GM18870 (cell line): Measurements from ENCODE around the gene KRT14.
"Not testable (repeated sequence)": the region's sequence is repeated elsewhere in the genome, so short reads cannot be mapped to it uniquely, and the experiment has no call there.

Experiments
- ATAC-seq: cut with Tn5 transposase; IDR thresholded peaks from one replicate; pipeline ENCODE4 v1.9.1; 2021; ENCODE audit warnings: moderate library complexity; ENCODE audit not compliant: unreplicated experiment

KRT14 gene

DNA sequence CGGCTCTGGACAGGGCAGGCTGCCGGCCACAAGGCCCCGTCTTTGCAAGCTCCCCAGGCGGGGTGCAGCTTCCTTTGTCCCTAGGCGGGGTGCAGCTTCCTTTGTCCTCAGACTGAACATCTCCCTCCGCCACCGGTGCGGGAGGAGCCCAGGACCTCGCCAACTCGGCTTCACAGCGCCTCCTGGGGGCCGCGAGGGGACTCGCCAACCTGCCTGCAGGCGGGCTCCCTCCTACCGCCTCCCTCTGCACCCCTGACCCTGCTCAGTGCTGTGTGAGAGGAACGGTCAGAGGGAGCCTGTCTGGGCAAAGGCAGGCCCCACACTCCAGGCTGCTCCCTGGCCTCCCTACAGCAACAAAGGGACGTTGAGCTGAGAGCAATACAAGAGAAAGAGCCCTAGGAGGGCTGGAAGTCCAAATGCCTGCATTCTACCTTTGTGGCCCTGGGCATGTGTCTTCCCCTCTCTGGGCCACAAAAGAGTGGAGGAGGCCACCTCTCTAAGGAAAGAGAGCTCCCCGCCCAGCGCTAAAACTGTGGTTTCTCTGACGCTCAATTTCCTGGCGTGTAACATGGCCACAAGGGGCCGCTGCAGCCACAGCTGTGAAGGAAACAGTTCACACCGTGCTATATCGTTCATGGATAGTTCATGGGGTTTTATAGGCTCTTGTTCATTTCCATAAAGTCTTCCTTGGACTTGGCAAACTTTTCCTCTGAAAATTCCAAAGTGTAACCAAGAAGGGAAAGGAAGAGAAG, 37.7 kb downstream of the KRT14 start:
- no peak for ATAC-seq

DNA sequence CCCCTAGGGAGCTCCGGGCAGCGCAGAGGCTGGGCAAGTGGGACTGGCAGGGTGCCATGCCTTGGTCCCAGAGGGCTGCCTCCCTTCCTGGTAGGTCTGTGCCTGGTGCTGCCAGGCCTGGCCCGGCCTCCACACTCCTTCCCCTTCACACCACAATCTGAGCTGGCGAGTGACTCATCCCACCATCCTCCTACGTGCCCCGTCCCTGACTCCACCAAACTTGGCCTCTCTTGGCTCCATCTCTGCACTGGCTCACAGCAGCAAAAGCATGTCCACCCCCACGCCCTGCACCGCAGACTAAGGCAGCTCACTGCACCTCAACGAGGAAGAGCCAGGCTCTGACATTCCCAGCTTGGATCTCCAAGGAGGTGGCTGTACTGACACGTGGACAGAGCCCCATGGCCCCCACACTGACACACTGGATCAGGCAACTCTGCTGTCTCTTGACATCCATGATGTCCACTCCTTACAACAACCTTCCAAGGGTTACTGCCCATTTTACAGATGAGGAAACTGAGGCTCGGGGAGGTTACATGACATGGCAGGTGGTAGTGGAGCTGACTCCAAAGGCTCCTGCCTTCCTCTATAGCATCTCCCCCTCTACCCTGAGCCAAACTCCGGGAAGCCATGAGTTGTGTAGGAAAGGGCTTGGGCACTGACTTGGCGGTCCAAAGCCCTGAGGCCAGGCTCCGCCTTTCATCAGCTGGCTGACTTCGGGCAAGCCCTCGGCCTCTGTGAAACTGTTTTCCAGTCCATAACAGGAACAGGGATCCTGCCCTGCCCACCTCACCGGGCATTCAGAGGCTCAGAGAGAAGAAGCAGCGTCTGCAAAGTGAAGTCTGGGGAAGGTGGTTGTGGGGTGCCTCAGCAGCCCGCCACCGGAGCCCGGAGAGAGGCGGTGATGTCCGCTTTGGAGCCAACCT, 38.5 kb downstream of the KRT14 start:
- no peak for ATAC-seq

- no peak for ATAC-seq
These were observed 39.3 kb downstream of the KRT14 start for GRCh38 chr17:41547378-41547841.

DNA sequence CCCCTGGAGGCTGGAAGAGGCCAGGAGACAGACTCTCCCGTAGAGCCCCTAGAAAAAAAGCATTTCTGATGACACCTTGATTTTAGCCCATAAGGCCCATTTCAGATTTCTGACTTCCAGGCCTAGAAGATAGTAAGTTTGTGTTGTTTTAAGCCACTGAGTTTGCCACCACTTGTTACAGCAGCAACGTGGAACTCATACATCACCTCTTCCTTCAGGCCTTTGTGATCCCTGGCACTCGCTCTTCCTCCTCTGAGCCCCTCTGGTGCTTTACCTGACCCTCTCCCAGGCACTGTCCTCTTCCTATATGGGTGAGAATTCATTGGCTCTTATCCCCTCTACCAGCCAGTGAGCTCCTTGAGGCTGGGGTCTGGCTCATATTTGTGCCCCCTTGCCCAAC, 39.9 kb downstream of the KRT14 start:
- no peak for ATAC-seq

GRCh38 chr17:41545829-41546410, 40.8 kb downstream of the KRT14 start:
- ATAC-seq, result no peak

DNA sequence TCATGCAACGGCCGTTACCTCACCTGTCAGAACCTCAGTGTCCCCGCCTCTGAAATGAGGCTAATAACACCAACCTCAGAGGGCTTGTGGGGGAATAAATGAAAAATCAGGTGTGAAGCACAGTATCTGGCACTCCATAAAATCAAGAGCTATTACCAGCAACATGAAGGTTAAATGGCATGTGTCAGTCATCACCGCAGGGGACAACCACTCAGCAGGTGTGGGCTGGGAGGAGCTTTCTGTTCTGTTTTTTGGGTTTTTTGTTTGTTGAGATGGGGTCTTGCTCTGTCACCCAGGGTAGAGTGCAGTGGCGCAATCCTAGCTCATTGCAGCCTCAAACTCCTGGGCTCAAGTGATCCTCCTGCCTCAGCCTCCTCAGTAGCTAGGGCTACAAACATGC, 41.8 kb downstream of the KRT14 start:
- no peak for ATAC-seq

- no peak for ATAC-seq
These were observed 42.2 kb downstream of the KRT14 start for GRCh38 chr17:41544491-41544892.

DNA sequence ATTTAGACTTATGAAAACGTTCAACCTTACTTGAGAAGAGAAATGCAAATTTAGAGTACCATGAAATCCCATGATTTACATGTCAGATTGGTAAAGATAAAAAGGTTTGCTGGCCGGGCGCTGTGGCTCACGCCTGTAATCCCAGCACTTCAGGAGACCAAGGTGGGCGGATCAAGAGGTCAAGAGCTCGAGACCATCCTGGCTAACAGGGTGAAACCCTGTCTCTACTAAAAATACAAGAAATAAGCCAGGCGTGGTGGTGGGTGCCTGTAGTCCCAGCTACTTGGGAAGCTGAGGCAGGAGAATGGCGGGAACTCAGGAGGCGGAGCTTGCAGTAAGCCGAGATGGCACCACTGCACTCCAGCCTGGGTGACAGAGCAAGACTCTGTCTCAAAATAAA, 43.9 kb downstream of the KRT14 start:
- ATAC-seq, result not testable (repeated sequence)

DNA sequence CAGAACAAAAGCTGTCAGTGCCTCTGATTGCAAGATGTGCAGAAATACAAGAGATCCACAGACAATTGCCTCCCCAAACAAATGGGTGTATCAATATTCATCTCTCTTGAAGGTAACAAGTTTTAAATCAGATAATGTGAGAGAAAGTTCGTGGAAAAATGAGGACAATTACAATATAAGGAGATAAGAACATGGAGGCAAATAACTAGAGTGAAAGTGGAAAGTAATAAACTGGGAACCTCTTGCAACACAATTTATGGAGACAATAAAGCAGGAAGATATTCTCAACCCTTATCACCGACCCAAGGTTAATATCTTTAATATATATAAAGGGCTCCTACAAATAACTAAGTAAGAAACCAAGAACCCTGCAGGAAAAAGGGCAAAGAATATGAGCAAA, 44.3 kb downstream of the KRT14 start:
- ATAC-seq, result no peak

DNA sequence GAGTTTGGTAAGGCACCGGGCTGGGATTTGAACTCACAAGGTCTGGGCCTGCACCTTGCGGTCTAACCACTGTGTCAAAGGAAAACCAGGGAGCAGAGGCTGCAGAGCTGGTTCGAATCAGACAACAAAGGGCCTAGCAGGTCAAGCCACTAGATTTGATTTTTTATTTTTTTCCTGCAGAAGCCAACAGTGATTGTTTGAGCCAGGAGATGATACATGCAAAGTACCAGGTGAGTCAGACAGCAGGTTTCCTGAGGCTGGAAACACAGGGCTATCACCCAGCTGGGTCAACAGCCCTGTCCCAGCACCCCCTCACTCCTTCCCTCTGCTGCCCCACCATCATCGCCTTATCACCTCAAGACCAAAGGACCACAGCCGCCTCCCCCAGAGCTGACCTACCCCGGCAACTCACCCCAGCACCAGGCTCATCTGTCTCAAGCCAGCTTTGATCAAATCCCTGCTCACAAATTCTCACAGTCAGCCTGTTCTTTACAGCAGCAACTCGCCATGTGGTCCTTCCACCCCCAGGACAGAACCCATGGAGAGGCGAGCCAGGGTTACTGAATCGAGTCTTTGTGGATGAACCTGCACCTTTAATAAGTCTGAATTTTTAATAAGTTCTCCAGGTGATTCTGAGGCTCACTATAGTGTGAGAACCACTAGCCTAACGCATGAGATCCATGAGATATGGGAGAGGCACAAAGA, 45.6 kb downstream of the KRT14 start:
- no peak for ATAC-seq

GRCh38 chr17:41539979-41540701, 46.6 kb downstream of the KRT14 start:
- ATAC-seq, result no peak

GRCh38 chr17:41539071-41539492, 47.6 kb downstream of the KRT14 start:
- no peak for ATAC-seq

DNA sequence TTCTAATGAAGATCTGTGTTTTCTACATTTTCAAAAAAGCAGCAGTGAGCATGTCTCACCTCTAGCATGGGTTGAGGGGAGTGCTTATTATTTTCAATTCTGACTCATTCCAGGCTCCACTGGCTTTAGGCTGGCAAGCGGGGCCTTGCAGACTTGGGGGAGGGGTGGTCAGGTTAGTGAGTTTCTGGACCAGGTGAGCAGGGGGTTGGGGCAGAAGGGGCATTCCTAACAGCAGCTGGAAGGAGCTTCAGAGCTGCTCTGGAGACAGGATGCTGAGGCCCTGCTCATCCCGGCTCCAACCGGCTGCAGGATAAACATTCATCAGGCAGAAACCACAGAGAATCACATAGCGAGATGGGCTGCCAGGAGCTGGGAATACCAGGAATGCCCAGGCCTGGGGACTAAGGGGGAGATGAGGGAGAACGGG, 48.1 kb downstream of the KRT14 start:
- ATAC-seq, result no peak

GRCh38 chr17:41537990-41538389, 48.7 kb downstream of the KRT14 start:
- no peak for ATAC-seq

- no peak for ATAC-seq
These were observed 49.1 kb downstream of the KRT14 start for GRCh38 chr17:41537614-41537954.

DNA sequence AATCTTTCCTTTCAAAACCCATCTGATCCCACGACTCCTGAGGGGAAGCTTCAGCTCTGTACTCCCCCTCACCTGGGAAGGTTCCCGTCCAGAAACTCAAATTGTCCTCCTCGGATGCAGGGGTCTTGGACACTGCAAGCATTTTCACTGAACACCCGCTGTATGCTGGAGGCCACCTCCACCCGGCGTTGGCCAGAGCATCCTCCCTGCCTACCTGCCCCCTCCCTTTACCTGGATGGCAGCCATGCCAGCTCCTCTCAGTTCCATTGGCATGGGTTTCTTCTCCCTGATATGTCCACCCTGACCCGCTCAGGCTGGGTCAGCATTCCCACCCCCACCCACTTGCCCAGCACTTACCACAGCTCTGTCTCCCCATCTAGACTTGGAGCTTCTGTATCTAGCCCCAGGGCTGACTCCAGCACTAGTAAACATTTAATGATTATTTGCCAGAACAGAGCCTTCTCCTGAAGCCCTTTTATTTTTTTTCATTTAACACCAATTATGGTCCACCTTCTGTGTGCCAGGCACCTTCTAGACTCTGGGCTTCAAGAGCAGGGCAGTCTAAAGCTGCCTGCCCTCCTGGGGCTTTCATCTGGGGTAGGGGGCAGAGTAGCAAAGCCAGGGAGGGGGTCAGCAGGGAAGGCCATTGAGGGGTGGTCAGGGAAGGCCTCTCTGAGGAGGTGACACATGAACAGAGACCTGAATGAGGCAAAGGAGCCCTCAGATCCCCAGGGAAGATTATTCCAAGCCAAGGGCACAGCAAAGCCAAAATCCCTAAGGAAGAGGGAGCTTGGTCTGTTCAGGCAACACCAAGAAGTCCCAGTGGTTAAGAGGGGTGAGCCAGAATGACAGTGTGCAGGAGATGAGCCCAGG, 49.7 kb downstream of the KRT14 start:
- ATAC-seq, result no peak

DNA sequence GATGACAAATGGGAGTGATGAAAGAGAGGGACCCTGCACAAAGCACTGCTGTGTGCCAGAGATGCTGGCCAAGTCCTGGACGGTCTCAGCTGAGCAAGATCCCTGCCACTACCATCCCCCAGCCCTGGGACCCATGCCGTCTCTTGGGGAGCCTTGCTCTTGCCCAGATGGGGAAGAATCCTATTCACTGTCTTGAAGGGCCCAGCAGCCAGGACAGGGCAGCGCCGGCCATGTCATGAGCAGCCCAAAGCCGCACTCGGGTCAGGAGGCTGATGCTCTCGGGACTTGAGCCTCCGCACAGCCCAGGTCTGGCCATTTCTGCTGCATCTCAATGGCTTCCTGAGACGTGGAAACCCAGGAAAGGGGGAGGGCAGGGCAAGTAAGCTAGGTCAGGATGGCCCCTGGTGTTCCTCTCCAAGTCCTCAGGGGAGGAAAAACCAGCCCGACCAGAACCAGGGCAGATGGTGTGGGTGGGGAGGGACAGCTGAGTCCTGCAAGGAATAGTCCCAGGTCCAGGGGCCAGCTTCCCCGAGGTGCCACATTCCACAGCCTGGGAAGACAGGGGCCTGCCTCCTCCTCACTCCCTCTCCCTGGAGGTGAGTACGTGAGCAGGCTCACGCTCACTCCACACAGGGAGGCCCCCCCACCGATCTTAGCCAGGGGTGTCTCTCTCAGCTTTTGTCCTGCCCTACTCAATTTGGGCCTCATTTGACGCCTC, 50.8 kb downstream of the KRT14 start:
- ATAC-seq, result no peak

GRCh38 chr17:41534899-41535546, 51.7 kb downstream of the KRT14 start:
- no peak for ATAC-seq
